TTC549 (cell line): ENCODE measurements around the gene ADARB2.

Experiments used
- FAIRE-seq: peaks from 2 replicates; lab custom pipeline; 2012; peaks lifted over from hg19 to GRCh38; lab: Jason Lieb, UNC

The ADARB2 gene

DNA sequence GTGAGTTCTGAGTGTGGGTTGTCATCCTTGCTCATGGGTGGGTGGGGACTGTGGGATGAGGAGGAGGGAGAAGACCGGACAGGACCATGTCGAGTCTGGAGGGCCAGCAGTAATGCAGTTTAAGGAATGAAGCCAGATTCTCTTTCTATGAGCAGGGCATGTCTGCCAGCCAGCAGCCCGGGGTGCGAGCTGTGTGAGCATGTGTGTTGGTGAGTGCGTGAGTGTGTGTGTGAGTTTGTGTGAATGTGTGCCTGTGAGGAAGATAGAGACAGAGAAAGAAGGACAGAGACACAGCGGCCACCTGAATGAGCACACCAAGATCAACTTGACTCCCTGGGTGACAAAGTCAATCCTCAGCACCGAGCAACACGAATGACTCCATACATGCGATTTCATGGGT, 52.3 kb downstream of the ADARB2 start:
- no peak for FAIRE-seq

DNA sequence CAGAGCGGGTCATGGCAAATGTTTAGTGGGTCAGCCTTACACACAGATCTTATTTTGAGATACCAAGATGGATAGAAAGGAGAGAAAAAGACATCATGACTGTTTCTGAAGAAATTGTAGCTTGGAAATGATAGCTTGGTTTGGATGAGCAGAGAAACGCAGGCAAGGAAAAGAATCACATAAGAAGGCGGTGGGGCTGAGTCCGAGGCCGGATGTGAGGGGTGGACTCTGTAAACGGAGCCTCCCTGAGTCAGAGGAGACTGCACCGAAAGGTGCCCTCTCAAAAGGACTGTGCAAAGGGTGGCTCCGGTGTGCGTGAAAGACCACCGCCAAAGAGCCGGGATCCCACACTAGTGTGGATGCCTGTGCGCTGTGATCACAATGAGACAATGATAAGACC, 53.7 kb downstream of the ADARB2 start:
- no peak for FAIRE-seq

DNA sequence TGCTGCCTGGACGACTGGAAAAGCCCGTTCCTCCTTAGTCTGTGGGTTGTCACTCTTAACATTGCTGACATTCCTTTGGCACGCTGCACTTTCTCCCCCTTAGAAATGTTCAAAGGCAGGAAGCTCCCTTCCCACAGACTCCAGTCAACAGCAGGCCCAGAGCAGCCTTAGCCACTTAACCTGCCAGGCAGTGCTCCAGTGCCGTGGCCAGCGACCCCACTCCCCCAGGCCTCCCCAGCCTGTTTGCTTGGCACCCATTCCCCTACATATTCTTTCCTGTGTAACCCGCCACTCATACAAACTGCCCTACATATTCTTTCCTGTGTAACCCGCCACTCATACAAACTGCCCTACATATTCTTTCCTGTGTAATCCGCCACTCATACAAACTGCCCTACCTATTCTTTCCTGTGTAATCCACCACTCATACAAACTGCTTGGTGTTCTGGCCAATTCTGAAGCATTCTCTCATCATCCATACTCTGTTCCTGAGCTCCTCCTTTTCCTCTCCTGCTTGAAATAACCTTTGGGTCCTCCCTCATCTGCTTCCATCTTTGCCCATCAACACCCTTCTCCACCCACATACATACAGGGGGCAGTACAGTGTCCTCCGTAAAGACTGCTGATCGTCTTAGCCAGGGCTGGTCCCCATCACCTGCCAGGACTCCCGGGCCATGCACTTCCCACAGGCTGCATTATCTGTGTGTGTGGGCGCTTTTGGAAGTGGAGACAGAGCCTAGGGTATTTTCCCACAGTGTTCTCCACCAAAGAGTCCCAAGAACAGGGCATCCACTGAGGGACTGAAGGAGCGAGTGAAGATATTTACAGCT, 57.3 kb downstream of the ADARB2 start:
- no peak for FAIRE-seq

DNA sequence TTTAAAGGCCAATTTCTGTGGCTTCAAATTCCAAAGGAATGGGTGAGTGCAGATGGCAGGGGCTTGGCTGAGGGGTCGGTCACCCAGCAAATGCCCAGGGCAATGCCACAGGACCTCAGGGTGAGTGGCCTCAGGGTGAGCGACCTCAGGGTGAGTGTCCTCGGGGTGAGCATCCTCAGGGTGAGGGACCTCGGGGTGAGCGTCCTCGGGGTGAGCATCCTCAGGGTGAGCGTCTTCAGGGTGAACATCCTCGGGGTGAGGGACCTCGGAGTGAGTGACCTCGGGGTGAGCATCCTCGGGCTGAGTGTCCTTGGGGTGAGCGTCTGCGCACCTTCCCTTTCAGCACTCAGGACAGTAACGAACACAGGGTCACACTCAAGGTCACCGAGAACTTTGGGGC, 59.2 kb downstream of the ADARB2 start:
- FAIRE-seq: no peak

DNA sequence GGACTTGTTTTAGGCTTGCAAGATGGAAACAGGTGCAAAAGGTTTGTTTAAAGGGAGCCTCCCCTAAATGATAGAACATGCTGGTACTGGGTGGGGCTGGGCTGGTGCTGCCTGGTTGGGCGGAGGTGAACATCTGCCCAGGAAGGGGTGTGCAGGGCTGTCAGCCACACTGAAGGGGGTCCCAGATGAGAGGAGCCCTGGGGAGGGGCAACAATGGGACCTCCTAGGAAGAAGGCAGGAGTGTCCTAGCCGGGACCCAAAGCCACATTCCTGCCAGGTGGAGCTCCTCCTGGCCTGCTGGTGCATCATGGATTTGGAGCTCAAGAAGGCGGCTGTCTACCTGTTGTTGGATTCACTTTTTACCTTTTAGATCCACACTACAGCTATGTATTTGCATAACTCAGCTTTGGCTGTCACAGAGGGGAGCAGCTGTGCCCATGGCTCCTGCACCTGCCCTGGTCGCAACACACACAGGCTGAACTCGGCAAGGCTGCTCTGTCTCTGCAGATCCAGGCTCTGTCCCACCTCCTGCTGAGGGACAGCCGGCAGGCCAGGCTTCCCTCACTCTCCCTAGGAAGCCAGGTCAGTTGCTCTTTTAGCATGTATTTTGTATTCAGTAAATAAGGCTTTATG, 59.9 kb downstream of the ADARB2 start:
- no peak for FAIRE-seq

DNA sequence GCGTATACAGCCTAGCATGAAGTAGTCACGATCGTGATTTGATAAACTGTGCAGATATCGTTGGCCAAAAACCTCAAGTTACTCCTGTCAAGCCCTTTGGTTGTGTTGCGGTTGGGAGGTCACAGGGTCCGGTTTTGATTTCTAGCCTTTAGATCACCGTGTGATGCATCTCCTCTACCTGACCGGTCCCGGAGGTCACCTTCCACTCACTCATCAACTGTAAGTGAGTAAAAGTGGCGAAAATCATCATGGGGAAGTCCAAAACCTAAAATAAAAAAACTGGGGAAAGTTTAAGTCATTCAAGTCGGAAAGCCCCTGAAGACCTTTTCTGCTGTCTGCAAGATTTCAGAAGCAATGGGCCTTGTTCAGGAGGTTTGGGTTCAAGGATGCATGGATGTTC, 62.8 kb downstream of the ADARB2 start:
- no peak for FAIRE-seq

DNA sequence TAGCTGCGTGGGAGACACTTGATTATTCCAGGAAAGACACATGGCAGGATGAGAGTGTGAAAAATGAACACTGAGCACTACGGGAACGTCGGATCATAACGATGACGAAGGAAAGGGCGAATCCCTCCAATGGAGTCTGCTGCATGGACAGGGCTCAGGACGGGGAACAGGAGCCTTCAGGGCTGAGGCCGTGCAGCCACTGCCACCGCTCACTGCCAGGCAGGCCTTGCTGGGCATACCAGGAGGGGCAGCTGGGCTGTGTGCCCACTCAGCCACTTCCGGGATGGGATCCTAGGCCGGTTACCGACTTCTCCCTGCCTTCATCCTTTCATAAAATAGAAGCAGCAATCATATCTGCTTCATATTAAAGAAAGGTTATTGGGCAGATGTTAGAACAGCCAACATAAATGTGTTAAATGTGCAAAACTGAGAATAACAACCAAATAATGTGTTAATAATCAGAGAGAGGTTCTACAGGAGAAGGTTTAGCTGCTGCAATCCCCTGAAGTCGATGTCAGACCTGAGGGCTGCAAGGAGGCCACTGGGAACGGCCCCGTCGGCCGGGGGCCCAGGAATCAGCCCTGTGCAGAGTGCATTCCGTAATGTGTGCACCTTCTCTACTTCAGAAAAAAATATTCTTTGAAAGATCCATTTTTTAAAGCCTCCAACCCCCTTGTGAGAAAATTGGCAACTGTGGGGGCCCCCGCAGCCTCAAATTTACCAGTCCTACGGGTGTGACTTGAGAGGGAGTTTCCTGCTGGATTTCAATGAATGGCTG, 63.6 kb downstream of the ADARB2 start:
- no peak for FAIRE-seq

DNA sequence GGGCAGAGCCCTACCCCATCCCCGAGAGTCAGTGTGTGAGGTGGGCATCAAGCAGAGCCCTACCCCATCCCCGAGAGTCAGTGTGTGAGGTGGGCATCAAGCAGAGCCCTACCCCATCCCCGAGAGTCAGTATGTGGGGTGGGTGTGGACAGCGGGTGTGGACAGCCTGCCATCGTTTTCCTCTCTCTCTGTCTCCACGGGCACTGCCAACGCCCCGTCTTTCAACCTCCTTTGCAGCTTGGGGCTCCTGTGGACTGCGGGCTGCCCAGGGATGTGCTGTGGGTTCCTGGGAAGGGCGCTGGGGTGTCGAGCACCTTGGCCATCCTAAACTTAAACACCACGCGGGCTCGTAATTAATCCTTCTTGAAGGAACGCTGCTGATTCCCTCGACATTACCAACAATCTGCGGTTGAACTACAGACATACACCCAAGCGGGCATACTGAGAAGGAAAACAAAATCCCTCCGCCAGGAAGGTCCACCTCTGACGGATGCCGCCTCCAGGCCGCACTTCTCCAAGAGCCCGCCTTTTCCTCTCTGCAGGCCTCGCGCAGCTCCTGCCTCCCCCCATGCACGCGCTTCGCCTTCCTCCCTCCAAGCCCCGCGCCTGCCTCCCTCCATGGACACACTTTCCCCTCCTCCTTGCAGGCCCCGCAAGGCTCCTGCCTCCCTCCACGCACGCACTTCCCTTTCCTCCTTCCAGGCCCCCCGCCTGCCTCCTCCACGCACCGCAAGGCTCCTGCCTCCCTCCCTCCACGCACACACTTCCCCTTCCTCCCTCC, 65.1 kb downstream of the ADARB2 start:
- FAIRE-seq: no peak

DNA sequence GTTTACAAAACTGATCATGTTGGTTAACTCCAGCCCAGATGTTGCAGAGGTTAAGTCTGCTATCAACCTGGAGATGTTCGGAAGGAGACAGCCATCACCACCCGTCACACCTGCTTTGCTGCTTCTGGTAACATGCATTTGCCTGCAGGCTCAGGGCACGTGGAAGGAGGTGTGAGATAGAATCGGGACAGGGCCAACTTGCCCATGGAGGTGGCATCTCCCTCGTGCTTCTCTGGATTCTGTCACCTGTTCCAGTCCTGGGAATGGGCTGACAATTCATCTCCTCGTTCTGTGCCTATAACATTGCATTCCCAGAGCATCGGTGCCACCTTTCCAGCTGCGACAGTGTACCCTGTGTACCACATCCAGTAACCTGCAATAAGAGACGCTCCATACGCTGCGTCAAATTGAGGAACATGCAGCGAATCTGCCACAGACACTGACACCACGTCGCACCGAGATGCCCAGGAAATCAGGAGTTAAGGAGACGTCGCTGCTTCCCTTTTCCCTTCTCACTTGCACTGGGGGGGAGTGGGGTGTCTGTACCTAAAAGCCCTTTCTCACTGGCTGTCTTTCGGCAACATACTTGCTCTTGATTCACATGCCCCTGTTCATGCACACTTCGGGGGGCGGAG, 65.8 kb downstream of the ADARB2 start:
- no peak for FAIRE-seq

DNA sequence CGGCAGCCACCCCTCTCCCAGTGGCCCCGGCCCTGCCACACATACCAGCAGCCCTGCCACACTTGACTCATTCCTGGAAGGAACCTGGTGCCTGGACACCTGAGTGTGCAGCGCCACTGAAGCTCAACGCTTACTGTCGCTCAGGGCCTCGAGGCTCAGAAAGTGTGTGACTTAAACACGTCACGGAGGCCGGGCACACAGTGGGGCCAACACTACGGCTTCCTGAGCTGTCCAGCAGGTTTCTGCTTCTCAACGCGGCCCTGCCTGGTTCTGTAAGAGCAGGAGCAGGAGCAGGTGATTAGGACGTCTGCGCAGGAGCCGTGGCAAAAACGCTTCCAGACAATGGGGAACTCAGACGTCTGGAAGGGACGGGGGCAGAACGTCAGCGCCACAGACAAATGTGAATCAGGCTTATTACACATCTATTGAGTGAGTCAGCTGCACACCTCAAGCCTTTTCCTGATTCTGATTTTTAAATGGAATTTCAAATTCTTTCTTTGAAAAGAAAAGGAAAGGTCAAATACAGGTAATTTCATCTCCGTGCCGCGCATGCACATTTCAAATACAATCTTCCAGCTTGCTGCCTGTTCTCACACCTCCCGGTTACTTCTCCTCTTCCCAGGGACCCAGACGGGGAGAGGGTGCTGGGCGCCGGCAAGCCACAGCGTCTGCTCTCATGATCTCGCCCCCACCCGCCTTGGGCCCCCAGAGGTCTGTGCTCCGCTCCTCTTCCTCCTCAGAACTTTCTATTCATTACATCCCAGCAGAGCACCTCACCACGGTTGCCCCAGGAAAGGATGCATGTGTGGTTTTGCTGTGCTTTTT, 66.6 kb downstream of the ADARB2 start:
- no peak for FAIRE-seq

DNA sequence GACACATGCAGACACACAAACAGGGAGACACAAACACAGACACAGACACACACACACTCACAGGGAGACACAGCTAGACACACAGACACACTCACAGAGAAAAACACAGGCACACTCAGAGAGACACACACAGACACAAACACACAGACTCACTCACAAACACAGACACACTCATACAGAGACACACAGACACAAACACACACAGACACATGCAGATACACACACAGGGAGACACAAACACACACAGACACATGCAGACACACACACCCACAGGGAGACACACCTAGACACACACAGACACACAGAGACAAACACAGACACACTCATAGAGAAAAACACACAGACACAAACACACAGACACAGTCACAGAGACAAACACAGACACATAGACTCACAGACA, 67.9 kb downstream of the ADARB2 start:
- no peak for FAIRE-seq

DNA sequence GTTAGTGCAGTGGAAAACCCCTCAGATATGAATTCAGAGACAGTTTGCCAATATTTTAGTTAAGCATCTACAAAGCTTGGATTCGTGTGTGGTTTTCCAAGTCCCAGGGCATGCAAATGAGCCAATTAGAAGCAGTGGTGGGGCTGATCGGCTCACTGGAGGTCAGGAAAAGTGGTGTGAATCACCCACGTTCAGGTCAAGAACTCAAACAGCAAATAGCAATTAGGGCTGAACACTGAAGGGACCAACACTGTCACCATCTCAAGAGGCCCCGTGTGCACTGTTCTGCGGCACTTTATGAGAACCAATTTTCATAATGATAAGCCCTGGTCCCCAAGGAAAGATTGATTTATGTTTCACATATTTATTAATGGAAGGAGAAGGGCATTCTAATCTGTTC, 68.9 kb downstream of the ADARB2 start:
- no peak for FAIRE-seq

DNA sequence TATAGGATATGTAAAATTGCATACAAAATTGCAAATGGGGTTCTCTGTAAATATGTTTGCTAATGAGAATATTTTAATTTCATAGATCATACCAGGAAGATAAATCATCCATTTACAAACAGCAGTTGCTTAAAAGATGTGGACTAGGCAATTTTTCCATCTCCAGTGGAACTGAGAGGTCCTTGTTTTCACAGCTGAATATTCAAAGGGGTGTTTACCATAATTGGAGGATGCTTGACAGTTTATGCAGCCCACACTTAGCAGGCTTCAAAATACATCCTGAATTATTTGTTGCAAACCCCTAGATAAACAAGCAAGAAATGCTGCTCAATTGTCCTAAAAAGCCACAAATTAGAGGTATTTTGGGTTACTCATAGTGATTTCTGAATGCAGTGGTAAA, 69.9 kb downstream of the ADARB2 start:
- FAIRE-seq: no peak

DNA sequence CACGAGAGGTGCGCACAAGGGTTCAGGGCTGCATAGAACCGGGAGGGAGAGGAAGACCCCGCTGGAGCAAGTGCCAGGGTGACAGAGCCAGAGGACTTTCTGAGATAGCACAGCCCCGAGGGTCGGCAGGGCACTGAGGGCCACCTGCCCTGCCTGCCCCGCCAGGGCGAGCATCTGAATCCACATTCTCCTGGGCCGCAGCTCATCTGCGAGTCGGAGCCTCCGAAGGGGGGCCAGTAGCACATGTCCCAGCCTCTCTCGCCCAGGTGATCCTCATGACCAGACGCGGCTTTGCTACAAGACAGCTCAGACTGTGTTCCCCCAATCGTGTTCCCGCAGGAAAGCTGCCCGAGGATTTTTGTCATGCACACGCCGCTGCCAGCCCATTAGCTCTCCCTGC, 71.2 kb downstream of the ADARB2 start:
- no peak for FAIRE-seq

DNA sequence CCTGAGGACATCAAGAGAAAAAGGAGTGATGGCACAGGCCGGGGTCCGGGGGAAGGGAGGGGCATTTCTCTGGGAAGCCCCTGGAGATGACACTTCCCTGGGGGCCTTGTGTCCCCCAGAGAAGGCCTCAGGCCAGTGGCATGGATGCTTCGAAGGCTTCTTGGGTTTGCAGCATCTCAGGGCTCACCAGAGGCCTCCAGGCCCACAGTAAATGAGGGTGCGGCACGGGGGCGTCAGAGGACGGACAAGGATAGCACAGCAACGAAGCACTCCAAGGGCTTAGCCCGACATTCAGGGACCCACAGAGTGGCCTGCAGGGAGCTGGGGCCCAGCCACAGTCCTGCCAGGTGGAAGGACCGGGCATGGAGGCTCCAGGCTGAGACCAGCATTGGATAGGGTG, 71.6 kb downstream of the ADARB2 start:
- no peak for FAIRE-seq

DNA sequence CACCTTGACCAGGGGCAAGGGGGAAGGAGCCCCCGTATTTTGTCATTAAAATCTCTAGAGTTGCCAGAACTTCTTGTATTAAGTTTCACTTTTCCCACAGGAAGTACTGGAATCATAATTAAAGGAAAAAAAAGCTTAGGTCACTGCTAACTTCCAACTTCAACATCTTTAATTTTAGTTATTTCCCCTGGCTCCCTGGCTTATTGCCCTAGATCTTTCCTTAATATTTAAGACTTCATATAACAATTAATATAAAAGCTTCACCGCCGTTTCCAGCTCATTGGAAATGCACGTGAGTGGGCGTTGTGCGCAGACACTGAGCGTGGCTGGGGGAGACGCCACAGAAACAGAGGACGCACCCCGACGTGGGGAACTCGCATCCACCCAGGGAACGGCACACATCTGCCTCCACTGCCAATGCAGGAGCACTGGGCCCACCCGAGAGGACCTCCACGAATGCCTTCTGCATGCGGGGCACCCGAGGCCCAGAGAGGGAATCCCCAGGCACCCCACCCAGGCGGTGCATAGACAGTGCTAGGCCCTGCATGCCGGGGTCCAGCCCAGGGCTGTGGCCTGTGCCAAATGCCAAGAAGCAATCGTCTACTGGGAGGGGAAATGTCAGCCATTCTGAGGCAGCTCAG, 72.2 kb downstream of the ADARB2 start:
- FAIRE-seq: no peak

DNA sequence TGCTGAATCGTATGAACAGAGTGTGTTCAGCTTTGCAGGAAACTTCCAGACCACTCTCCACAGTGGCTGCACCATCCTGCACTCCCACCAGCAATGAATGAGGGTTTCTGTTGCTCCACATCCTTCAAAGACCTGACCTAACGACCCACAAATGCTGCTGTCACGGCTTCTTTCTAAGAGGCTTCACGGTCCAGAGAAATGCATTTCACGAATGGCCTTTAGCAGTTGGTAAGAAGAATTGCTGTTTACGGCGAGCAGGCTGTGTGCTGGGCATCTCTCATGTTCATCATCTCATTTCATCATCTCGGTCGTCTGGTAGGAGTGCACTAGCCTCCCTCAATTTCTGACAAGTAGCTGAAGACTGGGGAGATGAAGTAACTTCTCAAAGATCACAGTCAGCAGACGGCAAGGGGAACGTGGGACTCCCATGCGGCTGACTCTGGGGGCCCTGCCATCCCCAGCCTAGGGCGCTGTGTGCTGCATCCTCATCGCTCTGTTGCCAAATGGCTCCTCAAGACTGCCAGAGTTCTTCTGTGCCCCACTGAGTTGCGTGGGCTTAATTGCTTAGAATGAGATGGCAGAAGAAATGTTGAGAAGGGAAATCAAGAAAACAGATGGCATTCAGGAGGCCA, 72.9 kb downstream of the ADARB2 start:
- no peak for FAIRE-seq

DNA sequence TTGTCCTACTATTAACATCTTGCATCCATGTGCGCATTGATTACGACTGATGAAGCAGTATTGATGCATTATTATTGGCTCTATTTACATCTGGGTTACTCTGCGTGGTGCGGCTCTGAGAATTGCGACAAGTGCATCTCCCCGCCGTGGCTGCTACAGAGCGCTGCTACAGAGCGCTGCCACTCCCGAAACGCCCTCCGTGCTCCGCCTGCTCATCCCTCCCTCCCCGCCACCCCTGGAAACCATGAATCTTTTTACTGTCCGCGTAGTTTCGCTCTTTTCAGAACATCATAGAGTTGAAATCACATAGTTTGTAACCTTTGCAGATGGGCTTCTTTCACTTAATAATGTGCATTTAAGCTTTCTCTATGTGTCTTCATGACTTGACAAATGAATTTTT, 74.1 kb downstream of the ADARB2 start:
- no peak for FAIRE-seq

DNA sequence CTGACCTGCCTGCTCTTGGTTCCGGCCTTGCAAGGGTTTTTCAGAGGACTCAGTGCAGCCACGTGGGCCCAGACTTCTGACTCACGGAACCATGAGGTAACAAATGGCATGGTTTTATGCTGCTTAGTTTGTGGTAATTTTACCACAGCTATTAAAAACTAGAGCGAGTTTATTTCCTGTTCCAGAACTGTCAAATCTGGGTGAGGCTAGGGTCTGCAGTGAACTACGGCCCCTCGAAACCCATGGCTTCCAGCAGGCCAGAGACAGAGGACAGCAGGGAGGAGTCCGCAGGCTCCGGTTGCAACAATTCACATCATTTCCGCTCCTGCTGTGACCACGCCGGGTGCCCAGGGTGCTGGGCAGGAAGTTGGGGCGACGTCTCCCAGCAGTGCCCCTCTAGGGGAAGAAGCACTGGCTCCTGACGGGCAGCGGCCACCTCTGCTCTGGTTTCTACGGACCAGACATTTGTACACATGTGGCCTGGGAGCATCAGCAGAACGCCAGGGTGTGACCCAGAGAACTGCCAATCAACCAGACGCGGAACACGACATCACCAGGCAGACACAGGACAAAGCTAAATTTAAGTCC, 74.8 kb downstream of the ADARB2 start:
- FAIRE-seq: no peak
